Coronary artery (tissue), 2 donors: ENCODE data around the gene TCEA3.

Experiments used
- DNase-seq: peaks from one replicate; pipeline ENCODE4 v3.0.0-alpha.2; 2017; ENCODE audit warnings: low spot score
- H3K27ac ChIP-seq, 2 donors: fragments of 200-600 bp; sonication (generic); one replicate each; pipeline ENCODE4 v1.5.1; 2016 to 2019
- H3K4me3 ChIP-seq: fragments of 200-600 bp; sonication (generic); 2 replicates; pipeline ENCODE4 v1.5.1; 2016; ENCODE audit warnings: mild to moderate bottlenecking, moderate library complexity
- CTCF ChIP-seq: fragments of 200-600 bp; sonication (generic); IDR thresholded peaks from one replicate; pipeline ENCODE4 v1.5.1; 2019; ENCODE audit warnings: antibody characterized with exemption

Gene TCEA3

GRCh38 chr1:23331713-23332112, 92.8 kb downstream of the TCEA3 start:
- Histone ChIP-seq H3K27ac (no peak overlapping the region), H3K4me3 (no peak overlapping the region)
- DNase-seq: no peak
- no peak for TF ChIP-seq CTCF
